ENCODE results near the gene TRIM60.

DNA sequence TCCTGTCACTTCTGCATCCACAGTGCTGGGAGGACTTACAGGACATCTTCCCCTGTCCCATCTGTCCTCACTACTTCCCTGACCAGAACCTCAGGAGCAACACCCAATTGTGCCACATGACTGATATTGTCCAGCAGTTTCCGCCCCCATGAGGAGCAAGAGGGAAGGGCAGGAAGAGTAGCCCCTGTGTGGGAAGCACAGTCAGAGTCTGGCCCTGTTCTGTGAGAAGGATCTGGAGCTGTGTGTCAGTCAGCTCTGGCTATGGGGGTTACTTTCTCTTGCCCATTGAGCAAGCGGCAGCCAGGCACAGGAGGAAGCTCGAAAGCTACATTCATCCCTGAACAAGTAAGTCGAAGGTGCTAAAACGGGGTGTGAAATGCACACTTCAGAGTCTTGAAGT is 14.8 kb upstream of the TRIM60 start:
- TF ChIP-seq CTCF (IDR thresholded peaks at IDR 0.05), result no peak
- no peak for TF ChIP-seq POLR2A (IDR thresholded peaks at IDR 0.05)

Measured in heart left ventricle (tissue), 13 donors.